ENCODE measurements around the gene STPG2.
"Not testable (repeated sequence)": the region's sequence is repeated elsewhere in the genome, so short reads cannot be mapped to it uniquely, and the experiment has no call there.

Gene STPG2

DNA sequence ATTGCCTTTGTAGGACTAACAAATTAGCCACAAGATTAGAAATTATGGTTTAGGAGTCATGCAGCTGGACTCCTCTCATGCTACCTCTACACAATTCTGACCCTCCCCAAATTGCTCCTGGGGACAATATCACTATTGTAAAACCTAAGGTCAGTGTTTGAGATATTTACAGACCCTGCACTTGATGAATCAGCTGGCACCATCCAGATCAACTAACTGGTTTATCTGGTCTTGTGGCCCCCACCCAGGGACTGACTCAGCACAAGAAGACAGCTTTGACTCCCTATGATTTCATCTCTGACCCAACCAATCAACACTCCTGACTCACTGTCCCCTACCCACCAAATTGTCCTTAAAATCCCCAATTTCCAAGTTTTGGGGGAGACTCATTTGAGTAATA, 192.4 kb downstream of the STPG2 start:
- no peaks in the 10 kb centered on the region for H3K27me3 ChIP-seq (ENCODE audit: insufficient read depth, low read length)
- no peaks in the 10 kb centered on the region for H3K79me2 ChIP-seq (ENCODE audit: control insufficient read depth, insufficient read depth, low read length, unreplicated experiment)
- H3K4me3 ChIP-seq (ENCODE audit: low read depth, low read length), result no peak overlapping the region
- H2AFZ ChIP-seq (ENCODE audit: low read length, unreplicated experiment), result no peak overlapping the region
- no peak overlapping the region for H3K27ac ChIP-seq (ENCODE audit: low read depth, low read length)
- H3K4me1 ChIP-seq (ENCODE audit: control insufficient read depth, insufficient read depth, low read length, unreplicated experiment), result no peaks in the 10 kb centered on the region
- H3K36me3 ChIP-seq (ENCODE audit: insufficient read depth, low read length), result no peaks in the 10 kb centered on the region

DNA sequence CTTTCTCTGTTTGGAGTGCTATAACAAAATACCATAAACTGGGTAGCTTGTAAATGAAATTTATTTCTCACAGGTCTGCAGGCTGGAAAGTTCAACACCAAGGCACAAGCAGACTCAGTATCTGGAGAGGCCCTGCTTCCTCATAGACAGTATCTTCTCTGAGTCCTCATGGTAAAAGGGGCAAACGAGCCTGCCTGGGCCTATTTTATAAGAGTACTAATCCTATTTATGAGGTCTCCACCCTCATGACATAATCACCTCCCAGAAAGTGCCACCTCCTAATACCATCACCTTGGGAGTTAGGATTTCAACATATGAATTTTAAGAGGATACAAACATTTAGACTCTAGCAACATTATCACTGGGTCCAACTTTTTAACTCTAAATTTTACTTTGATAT, 200.3 kb downstream of the STPG2 start:
- H3K36me3 ChIP-seq (ENCODE audit: insufficient read depth, low read length), result no peaks in the 10 kb centered on the region
- H3K79me2 ChIP-seq (ENCODE audit: control insufficient read depth, insufficient read depth, low read length, unreplicated experiment), result no peaks in the 10 kb centered on the region
- no peak overlapping the region for H3K27ac ChIP-seq (ENCODE audit: low read depth, low read length)
- H2AFZ ChIP-seq (ENCODE audit: low read length, unreplicated experiment), result no peak overlapping the region
- H3K4me1 ChIP-seq (ENCODE audit: control insufficient read depth, insufficient read depth, low read length, unreplicated experiment), result no peaks in the 10 kb centered on the region
- H3K27me3 ChIP-seq (ENCODE audit: insufficient read depth, low read length), result no peaks in the 10 kb centered on the region
- H3K4me3 ChIP-seq (ENCODE audit: low read depth, low read length), result no peak overlapping the region

DNA sequence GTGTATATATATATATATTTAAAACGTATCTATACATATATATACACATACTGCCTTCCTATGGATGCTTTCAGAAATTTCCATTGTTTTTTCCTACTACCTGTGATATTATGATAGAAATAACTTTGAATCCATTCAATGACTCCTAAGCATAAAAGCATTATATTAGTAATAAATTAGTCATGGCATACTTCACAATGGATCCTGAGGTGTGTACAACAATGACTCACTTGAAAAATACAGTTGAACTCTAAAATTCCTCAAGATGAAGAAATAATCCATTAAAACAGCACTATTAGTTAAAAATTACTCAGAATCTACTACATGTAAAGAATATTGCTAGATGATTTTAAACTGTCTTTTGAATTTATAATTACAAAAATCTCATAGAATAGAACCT, 201.1 kb downstream of the STPG2 start:
- Histone ChIP-seq H3K27ac (ENCODE audit: low read depth, low read length) (no peak overlapping the region), H3K4me1 (ENCODE audit: control insufficient read depth, insufficient read depth, low read length, unreplicated experiment) (no peaks in the 10 kb centered on the region), H3K27me3 (ENCODE audit: insufficient read depth, low read length) (no peaks in the 10 kb centered on the region), H2AFZ (ENCODE audit: low read length, unreplicated experiment) (no peak overlapping the region), H3K4me3 (ENCODE audit: low read depth, low read length) (no peak overlapping the region), H3K36me3 (ENCODE audit: insufficient read depth, low read length) (no peaks in the 10 kb centered on the region), H3K79me2 (ENCODE audit: control insufficient read depth, insufficient read depth, low read length, unreplicated experiment) (no peaks in the 10 kb centered on the region)

DNA sequence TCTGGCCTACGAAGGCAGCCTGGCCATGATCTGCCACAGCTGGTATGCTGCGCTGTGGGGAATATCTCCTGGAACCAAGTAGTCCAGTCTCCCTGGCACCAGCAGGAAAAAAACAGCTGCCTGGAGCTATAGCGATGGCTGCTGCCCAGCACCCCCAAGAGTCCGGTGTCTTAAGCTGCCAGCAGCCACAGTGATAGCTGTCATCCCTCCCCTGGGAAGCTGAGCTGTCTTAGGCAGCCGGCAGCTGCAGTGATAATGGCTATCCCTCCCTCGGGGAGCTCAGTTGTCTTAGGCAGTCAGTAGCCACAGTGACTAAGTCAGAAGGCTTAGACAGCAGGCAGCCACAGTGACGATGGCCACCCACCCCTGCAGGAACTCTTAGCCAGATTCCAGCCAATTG, 205.1 kb downstream of the STPG2 start:
- no peak overlapping the region for H3K27ac ChIP-seq (ENCODE audit: low read depth, low read length)
- H3K36me3 ChIP-seq (ENCODE audit: insufficient read depth, low read length), result no peaks in the 10 kb centered on the region
- H3K27me3 ChIP-seq (ENCODE audit: insufficient read depth, low read length), result no peaks in the 10 kb centered on the region
- H3K4me3 ChIP-seq (ENCODE audit: low read depth, low read length), result no peak overlapping the region
- no peak overlapping the region for H2AFZ ChIP-seq (ENCODE audit: low read length, unreplicated experiment)
- H3K4me1 ChIP-seq (ENCODE audit: control insufficient read depth, insufficient read depth, low read length, unreplicated experiment), result no peaks in the 10 kb centered on the region
- H3K79me2 ChIP-seq (ENCODE audit: control insufficient read depth, insufficient read depth, low read length, unreplicated experiment), result no peaks in the 10 kb centered on the region

DNA sequence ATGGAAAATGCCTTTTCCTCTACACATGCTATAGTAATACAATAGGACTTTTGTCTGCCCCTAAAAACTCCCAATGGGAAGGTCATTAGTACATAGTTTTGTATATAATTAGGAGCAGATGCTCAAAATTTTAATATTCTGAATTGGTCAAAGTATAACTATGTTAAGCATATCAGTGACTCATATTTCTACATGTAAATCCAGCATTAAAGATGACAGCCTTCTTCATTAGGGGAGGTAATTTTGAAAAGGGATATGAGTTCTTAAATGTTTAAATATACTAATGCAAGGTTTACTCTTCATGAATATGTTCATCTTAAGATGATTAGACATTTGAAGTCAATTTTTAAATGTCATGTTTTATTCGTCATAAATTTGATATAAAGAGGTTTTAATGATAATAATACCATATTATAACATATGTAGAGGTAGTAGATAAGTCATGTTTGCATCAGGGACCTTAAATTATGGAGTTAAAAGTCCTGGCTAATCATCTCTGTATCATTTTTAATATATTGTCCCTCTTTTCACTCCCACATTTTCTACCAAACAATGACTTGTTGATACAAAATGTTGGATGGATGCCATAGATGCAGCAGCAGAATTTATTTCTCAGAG, 218.8 kb downstream of the STPG2 start:
- Histone ChIP-seq H2AFZ (ENCODE audit: low read length, unreplicated experiment) (no peak overlapping the region), H3K36me3 (ENCODE audit: insufficient read depth, low read length) (no peaks in the 10 kb centered on the region), H3K27ac (ENCODE audit: low read depth, low read length) (no peak overlapping the region), H3K4me1 (ENCODE audit: control insufficient read depth, insufficient read depth, low read length, unreplicated experiment) (no peaks in the 10 kb centered on the region), H3K27me3 (ENCODE audit: insufficient read depth, low read length) (no peaks in the 10 kb centered on the region), H3K79me2 (ENCODE audit: control insufficient read depth, insufficient read depth, low read length, unreplicated experiment) (no peaks in the 10 kb centered on the region), H3K4me3 (ENCODE audit: low read depth, low read length) (no peak overlapping the region)

DNA sequence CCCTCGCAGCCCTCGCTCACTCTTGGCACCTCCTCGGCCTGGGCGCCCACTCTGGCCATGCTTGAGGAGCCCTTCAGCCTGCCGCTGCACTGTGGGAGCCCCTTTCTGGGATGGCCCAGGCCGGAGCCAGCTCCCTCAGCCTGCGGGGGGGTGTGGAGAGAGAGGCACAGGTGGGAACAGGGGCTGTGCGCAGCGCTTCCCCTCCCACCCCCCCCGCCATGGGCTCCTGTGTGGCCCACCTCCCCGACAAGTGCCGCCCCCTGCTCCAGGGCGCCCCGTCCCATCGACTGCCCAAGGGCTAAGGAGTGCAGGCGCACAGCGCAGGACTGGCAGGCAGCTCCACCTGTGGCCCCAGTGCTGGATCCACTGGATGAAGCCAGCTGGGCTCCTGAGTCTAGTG, 220.2 kb downstream of the STPG2 start:
- Histone ChIP-seq H3K4me1 (ENCODE audit: control insufficient read depth, insufficient read depth, low read length, unreplicated experiment) (no peaks in the 10 kb centered on the region), H3K79me2 (ENCODE audit: control insufficient read depth, insufficient read depth, low read length, unreplicated experiment) (no peaks in the 10 kb centered on the region), H3K27ac (ENCODE audit: low read depth, low read length) (no peak overlapping the region), H3K27me3 (ENCODE audit: insufficient read depth, low read length) (no peaks in the 10 kb centered on the region), H3K36me3 (ENCODE audit: insufficient read depth, low read length) (no peaks in the 10 kb centered on the region), H3K4me3 (ENCODE audit: low read depth, low read length) (no peak overlapping the region), H2AFZ (ENCODE audit: low read length, unreplicated experiment) (no peak overlapping the region)

DNA sequence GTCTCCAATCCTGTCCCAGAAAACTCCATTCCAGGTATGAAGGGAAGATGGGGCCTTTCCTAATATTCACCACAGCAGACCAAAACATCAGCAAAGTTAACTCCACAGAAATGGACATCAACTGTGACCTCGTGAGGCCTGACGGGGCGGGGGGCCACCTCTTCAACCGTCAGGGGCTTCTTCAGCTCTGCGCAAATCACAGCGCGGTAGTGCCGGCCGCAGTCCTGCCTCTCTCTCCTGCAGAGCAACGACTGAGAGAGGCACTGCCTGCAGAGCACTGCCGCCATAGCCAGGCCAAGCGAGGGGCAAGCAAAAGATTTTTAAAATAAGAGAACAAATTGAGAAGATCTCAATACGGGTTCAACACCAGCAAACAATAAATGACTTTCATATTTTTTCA, 226.2 kb downstream of the STPG2 start:
- H3K27ac ChIP-seq (ENCODE audit: low read depth, low read length), result no peak overlapping the region
- no peaks in the 10 kb centered on the region for H3K4me1 ChIP-seq (ENCODE audit: control insufficient read depth, insufficient read depth, low read length, unreplicated experiment)
- H3K4me3 ChIP-seq (ENCODE audit: low read depth, low read length), result no peak overlapping the region
- H3K79me2 ChIP-seq (ENCODE audit: control insufficient read depth, insufficient read depth, low read length, unreplicated experiment), result no peaks in the 10 kb centered on the region
- no peak overlapping the region for H2AFZ ChIP-seq (ENCODE audit: low read length, unreplicated experiment)
- no peaks in the 10 kb centered on the region for H3K36me3 ChIP-seq (ENCODE audit: insufficient read depth, low read length)
- H3K27me3 ChIP-seq (ENCODE audit: insufficient read depth, low read length), result no peaks in the 10 kb centered on the region

DNA sequence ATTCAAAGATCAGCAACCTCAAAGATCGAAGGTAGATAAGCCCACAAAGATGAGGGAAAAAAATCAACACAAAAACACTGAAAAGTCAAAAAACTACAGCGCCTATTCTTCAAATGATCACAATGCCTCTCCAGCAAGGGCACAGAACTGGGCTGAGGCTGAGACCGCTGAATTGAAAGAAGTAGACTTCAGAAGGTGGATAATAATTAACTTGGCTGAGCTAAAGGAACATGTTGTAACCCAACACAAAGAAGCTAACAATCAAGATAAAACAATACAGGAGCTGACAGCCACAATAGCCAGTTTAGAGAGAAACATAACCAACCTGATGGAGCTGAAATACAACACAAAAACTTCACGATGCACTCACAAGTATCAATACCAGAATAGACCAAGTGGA, 231.1 kb downstream of the STPG2 start:
- Histone ChIP-seq H3K79me2 (ENCODE audit: control insufficient read depth, insufficient read depth, low read length, unreplicated experiment) (no peaks in the 10 kb centered on the region), H3K36me3 (ENCODE audit: insufficient read depth, low read length) (no peaks in the 10 kb centered on the region), H2AFZ (ENCODE audit: low read length, unreplicated experiment) (no peak overlapping the region), H3K27ac (ENCODE audit: low read depth, low read length) (no peak overlapping the region), H3K4me1 (ENCODE audit: control insufficient read depth, insufficient read depth, low read length, unreplicated experiment) (no peaks in the 10 kb centered on the region), H3K27me3 (ENCODE audit: insufficient read depth, low read length) (no peaks in the 10 kb centered on the region), H3K4me3 (ENCODE audit: low read depth, low read length) (no peak overlapping the region)

DNA sequence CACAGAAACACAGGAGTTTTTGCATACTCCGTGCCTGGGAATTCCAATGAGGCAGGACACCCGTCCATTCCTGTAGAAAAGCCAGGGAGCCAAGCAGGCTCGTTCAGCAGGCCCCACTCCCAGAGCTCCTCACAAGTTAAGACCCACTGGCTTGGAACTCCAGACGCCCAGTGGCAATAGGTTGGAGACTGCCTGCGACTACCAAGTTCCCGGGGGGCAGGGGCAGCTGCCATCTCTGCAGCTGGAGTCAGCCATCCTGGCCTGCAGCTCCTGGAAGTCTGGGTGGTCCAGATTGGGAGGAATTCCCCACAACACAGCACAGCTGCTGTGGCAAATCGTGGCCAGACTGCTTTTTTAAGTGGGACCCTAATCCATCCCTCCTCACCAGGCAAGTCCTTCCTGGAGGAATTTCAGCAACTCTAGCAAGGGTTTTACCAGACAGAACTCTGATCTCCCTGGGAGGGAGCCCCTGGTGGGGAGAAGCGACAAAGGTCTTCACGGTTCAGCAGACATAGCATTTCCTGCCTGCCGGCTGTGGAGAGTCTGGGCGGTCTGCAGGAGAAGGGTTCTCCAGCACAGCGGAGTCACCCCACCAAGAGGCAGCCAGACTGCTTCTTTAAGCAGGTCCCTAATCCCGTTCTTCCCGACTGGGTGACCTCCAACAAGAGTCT, 231.9 kb downstream of the STPG2 start:
- Histone ChIP-seq H3K27ac (ENCODE audit: low read depth, low read length) (no peak overlapping the region), H2AFZ (ENCODE audit: low read length, unreplicated experiment) (no peak overlapping the region), H3K27me3 (ENCODE audit: insufficient read depth, low read length) (no peaks in the 10 kb centered on the region), H3K79me2 (ENCODE audit: control insufficient read depth, insufficient read depth, low read length, unreplicated experiment) (no peaks in the 10 kb centered on the region), H3K4me1 (ENCODE audit: control insufficient read depth, insufficient read depth, low read length, unreplicated experiment) (no peaks in the 10 kb centered on the region), H3K4me3 (ENCODE audit: low read depth, low read length) (no peak overlapping the region), H3K36me3 (ENCODE audit: insufficient read depth, low read length) (no peaks in the 10 kb centered on the region)

DNA sequence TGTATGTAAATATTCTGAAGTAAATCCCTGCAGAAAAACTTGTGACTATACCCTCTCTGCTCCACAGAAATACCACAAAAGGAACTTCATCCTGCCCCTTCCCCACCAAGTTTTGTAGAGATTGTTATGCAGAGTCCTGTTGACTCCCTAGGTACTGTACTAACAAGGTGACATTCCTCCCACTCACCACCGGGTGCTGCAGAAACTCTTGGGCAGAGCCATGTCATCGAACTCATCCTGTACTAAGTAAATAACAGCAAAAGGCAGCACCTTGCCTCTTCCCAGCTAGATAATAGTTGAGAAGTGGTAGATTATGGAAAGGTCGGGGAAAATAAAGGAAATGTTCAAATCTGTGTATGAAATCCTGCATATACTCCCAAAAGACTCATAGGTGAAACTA, 233.3 kb downstream of the STPG2 start:
- no peak overlapping the region for H3K4me3 ChIP-seq (ENCODE audit: low read depth, low read length)
- H3K79me2 ChIP-seq (ENCODE audit: control insufficient read depth, insufficient read depth, low read length, unreplicated experiment), result no peaks in the 10 kb centered on the region
- H3K27me3 ChIP-seq (ENCODE audit: insufficient read depth, low read length), result no peaks in the 10 kb centered on the region
- no peak overlapping the region for H2AFZ ChIP-seq (ENCODE audit: low read length, unreplicated experiment)
- no peaks in the 10 kb centered on the region for H3K4me1 ChIP-seq (ENCODE audit: control insufficient read depth, insufficient read depth, low read length, unreplicated experiment)
- H3K27ac ChIP-seq (ENCODE audit: low read depth, low read length), result no peak overlapping the region
- H3K36me3 ChIP-seq (ENCODE audit: insufficient read depth, low read length), result no peaks in the 10 kb centered on the region

DNA sequence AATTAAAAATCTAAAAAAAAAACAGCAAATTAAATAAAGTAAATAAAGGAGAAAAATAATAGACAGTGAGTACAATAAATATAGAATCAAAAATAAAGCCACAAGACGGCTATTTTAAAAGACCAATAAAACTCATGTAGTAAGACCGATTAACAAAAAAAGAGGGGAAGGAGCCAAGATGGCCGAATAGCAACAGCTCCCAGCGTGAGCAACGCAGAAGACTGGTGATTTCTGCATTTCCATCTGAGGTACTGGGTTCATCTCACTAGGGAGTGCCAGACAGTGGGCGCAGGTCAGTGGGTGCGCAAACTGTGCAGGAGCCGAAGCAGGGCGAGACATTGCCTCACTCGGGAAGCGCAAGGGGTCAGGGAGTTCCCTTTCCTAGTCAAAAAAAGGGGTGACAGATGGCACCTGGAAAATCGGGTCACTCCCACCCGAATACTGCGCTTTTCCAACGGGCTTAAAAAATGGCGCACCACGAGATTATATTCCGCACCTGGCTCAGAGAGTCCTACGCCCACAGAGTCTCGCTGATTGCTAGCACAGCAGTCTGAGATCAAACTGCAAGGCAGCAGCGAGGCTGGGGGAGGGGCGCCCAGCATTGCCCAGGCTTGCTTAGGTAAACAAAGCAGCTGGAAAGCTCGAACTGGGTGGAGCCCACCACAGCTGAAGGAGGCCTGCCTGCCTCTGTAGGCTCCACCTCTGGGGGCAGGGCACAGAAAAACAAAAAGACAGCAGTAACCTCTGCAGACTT, 239.7 kb downstream of the STPG2 start:
- H3K27me3 ChIP-seq (ENCODE audit: insufficient read depth, low read length); H3K4me3 ChIP-seq (ENCODE audit: low read depth, low read length); H3K4me1 ChIP-seq (ENCODE audit: control insufficient read depth, insufficient read depth, low read length, unreplicated experiment); H3K36me3 ChIP-seq (ENCODE audit: insufficient read depth, low read length); H3K27ac ChIP-seq (ENCODE audit: low read depth, low read length); H2AFZ ChIP-seq (ENCODE audit: low read length, unreplicated experiment); H3K79me2 ChIP-seq (ENCODE audit: control insufficient read depth, insufficient read depth, low read length, unreplicated experiment): not testable (repeated sequence)
